ENCODE data around the gene ZNF512.
"Not testable (repeated sequence)": the region's sequence is repeated elsewhere in the genome, so short reads cannot be mapped to it uniquely, and the experiment has no call there.

DNA sequence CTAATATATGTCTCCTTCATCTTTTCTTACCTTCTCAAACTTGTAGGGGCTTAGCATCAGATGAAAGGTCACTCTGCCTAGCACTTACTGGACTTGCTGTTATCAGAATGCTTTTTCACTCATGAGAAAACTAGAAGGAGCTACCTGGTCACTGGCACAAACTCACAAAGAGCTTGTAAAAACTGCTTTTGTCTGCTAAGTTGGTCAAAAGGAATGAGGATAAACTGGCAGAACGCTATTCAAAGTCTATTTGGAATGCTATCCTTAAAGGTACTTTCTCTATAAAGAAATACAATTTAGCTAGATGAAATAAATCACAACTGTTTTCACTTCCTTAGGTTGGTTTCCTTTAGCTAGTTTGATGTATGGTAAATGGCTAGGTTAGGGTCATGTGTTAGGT is 43.5 kb downstream of the ZNF512 start:
- not testable (repeated sequence) for TF ChIP-seq FOXK1 (CRISPR knock-in tag; IDR thresholded peaks at IDR 0.05; ENCODE audit: borderline replicate concordance, low read depth); KAT7 (CRISPR knock-in tag; IDR thresholded peaks at IDR 0.05; ENCODE audit: borderline replicate concordance); TCF7L2 (IDR thresholded peaks at IDR 0.05; ENCODE audit: low read depth, low read length); LCORL (IDR thresholded peaks at IDR 0.05); LCORL (CRISPR knock-in tag; IDR thresholded peaks at IDR 0.05); GTF2F1 (IDR thresholded peaks at IDR 0.05; ENCODE audit: low read length); RAD21 (CRISPR knock-in tag; IDR thresholded peaks at IDR 0.05); CTCF (CRISPR knock-in tag; IDR thresholded peaks at IDR 0.05); ZNF777 (CRISPR knock-in tag; IDR thresholded peaks at IDR 0.05)
- TF ChIP-seq, protein P1, sequence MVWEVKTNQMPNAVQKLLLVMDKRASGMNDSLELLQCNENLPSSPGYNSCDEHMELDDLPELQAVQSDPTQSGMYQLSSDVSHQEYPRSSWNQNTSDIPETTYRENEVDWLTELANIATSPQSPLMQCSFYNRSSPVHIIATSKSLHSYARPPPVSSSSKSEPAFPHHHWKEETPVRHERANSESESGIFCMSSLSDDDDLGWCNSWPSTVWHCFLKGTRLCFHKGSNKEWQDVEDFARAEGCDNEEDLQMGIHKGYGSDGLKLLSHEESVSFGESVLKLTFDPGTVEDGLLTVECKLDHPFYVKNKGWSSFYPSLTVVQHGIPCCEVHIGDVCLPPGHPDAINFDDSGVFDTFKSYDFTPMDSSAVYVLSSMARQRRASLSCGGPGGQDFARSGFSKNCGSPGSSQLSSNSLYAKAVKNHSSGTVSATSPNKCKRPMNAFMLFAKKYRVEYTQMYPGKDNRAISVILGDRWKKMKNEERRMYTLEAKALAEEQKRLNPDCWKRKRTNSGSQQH (CRISPR knock-in tag; IDR thresholded peaks at IDR 0.05; ENCODE audit: low read depth): not testable (repeated sequence)
